Measurements from ENCODE around the gene CHRNA9.
"Not testable (repeated sequence)": the region's sequence is repeated elsewhere in the genome, so short reads cannot be mapped to it uniquely, and the experiment has no call there.

The CHRNA9 gene

DNA sequence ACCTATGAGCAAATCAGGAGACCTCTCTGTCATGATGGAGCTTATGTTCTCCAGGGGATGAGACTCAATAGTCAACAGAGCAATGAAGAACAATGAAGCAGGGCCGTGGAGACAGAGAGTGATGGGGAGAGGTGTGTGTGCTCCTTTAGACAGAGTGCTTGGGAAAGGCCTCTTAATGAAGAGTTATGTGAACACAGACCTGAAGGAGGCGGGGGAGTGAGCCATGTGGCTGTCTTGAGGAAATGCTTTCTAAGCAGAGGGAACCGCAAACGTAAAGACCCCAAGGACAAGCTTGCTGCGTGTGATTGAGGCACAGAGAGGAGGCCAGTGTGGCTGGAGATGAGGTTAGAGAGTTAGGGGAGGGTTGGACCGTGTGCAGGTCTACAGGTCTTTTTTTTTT, 53.1 kb downstream of the CHRNA9 start:
- Histone ChIP-seq H2AK5ac (ENCODE audit: low read depth, low read length) (no peak overlapping the region), H2BK12ac (ENCODE audit: low read length) (no peak overlapping the region), H3K18ac (ENCODE audit: low read length) (no peak overlapping the region), H3K9me3 (replicated peaks in 1 of 2; ENCODE audit: control insufficient read depth in 2 of 2, insufficient read depth in 1 of 2, low read depth in 1 of 2, low read length in 2 of 2) (no peaks in the 10 kb centered on the region), H2BK5ac (ENCODE audit: low read length) (no peak overlapping the region), H2AFZ (ENCODE audit: low read length) (peak overlapping the region; percentile 57), H3K79me1 (ENCODE audit: low read depth, low read length) (no peaks in the 10 kb centered on the region), H3K27me3 (ENCODE audit: control insufficient read depth in 3 of 3, insufficient read depth in 3 of 3, low read depth in 1 of 3, low read length in 3 of 3) (no peaks in the 10 kb centered on the region), H3K14ac (ENCODE audit: low read length) (no peak overlapping the region), H3K4me2 (ENCODE audit: insufficient read depth, low read length, poor library complexity, severe bottlenecking) (no peak overlapping the region), H3K4me3 (ENCODE audit: low read length in 2 of 2) (no peak overlapping the region), H4K8ac (ENCODE audit: low read depth, low read length) (no peak overlapping the region), H3K4ac (ENCODE audit: low read length) (no peak overlapping the region), H4K91ac (ENCODE audit: low read depth, low read length, poor library complexity) (no peak overlapping the region), H2BK15ac (ENCODE audit: low read length) (no peak overlapping the region), H3K23ac (ENCODE audit: low read depth, low read length, poor library complexity) (no peak overlapping the region), H3K9ac (ENCODE audit: low read depth, low read length, poor library complexity) (no peak overlapping the region), H3K4me1 (ENCODE audit: control insufficient read depth in 2 of 2, insufficient read depth in 1 of 2, low read depth in 1 of 2, low read length in 2 of 2) (peaks cover 0 to 6% of the 10 kb centered on the region in 2 donors), H3K36me3 (replicated peaks in 1 of 2; ENCODE audit: control insufficient read depth in 2 of 2, insufficient read depth in 2 of 2, low read length in 2 of 2) (no peaks in the 10 kb centered on the region), H3K27ac (replicated peaks; ENCODE audit: low read length) (no peak overlapping the region), H2BK120ac (ENCODE audit: low read depth, low read length) (no peak overlapping the region)
- no peak for DNase-seq (ENCODE audit: low spot score)
- no CpG with 5 or more reads among the region's 6 CpGs for WGBS, 2 donors (ENCODE audit: extremely low coverage in 2 of 2, insufficient read length in 2 of 2, insufficient replicate concordance in 1 of 2)

DNA sequence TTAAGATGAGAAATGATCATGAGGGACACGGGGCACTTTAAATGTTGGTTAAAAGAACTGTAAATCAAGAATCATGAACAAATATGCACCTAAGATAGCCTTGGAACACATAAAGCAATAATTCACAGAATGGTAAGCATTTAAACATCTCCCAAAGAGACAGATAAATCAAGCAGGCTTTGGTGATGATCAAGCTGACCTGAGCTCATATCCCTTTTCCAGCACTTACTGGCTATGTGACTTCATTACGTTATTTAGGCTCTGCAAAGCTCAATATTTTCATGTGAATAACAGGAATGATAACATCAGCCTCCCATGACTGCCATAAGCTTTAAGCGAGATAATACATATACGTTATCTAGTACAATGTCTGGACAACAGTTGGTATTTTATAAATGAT, 54.9 kb downstream of the CHRNA9 start:
- Histone ChIP-seq H3K79me1 (ENCODE audit: low read depth, low read length) (no peaks in the 10 kb centered on the region), H3K36me3 (replicated peaks in 1 of 2; ENCODE audit: control insufficient read depth in 2 of 2, insufficient read depth in 2 of 2, low read length in 2 of 2) (no peaks in the 10 kb centered on the region), H4K91ac (ENCODE audit: low read depth, low read length, poor library complexity) (no peak overlapping the region), H3K4me1 (ENCODE audit: control insufficient read depth in 2 of 2, insufficient read depth in 1 of 2, low read depth in 1 of 2, low read length in 2 of 2) (peaks cover 0 to 6% of the 10 kb centered on the region in 2 donors), H3K27me3 (ENCODE audit: control insufficient read depth in 3 of 3, insufficient read depth in 3 of 3, low read depth in 1 of 3, low read length in 3 of 3) (no peaks in the 10 kb centered on the region), H3K14ac (ENCODE audit: low read length) (no peak overlapping the region), H3K23ac (ENCODE audit: low read depth, low read length, poor library complexity) (no peak overlapping the region), H4K8ac (ENCODE audit: low read depth, low read length) (no peak overlapping the region), H3K27ac (replicated peaks; ENCODE audit: low read length) (no peak overlapping the region), H2AFZ (ENCODE audit: low read length) (no peak overlapping the region), H3K9ac (ENCODE audit: low read depth, low read length, poor library complexity) (no peak overlapping the region), H2AK5ac (ENCODE audit: low read depth, low read length) (no peak overlapping the region), H3K4me3 (ENCODE audit: low read length in 2 of 2) (no peak overlapping the region), H3K4me2 (ENCODE audit: insufficient read depth, low read length, poor library complexity, severe bottlenecking) (no peak overlapping the region), H3K18ac (ENCODE audit: low read length) (no peak overlapping the region), H3K9me3 (replicated peaks in 1 of 2; ENCODE audit: control insufficient read depth in 2 of 2, insufficient read depth in 1 of 2, low read depth in 1 of 2, low read length in 2 of 2) (no peaks in the 10 kb centered on the region), H2BK120ac (ENCODE audit: low read depth, low read length) (no peak overlapping the region), H2BK15ac (ENCODE audit: low read length) (no peak overlapping the region), H3K4ac (ENCODE audit: low read length) (no peak overlapping the region), H2BK5ac (ENCODE audit: low read length) (no peak overlapping the region), H2BK12ac (ENCODE audit: low read length) (no peak overlapping the region)
- no peak for DNase-seq (ENCODE audit: low spot score)
- WGBS, 2 donors (ENCODE audit: extremely low coverage in 2 of 2, insufficient read length in 2 of 2, insufficient replicate concordance in 1 of 2): no CpG with 5 or more reads among the region's 4 CpGs

DNA sequence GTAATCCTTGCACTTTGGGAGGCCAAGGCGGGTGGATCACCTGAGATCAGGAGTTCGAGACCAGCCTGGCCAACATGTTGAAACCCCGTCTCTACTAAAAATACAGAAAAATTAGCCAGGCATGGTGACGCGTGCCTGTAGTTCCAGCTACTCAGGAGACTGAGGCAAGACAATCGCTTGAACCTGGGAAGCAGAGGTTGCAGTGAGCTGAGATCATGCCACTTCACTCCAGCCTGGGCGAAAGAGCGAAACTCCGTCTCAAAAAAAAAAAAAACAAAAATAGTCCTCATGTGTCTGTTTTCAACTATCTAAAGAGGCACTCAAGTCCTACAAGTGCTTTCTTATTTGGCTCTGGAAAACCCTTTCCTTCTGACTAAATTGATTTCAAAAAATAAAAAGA, 57.1 kb downstream of the CHRNA9 start:
- H2BK120ac ChIP-seq (ENCODE audit: low read depth, low read length); H3K9ac ChIP-seq (ENCODE audit: low read depth, low read length, poor library complexity); H3K36me3 ChIP-seq (replicated peaks in 1 of 2; ENCODE audit: control insufficient read depth in 2 of 2, insufficient read depth in 2 of 2, low read length in 2 of 2); H3K79me1 ChIP-seq (ENCODE audit: low read depth, low read length); H2BK5ac ChIP-seq (ENCODE audit: low read length); H2AFZ ChIP-seq (ENCODE audit: low read length); H3K4me2 ChIP-seq (ENCODE audit: insufficient read depth, low read length, poor library complexity, severe bottlenecking); H4K8ac ChIP-seq (ENCODE audit: low read depth, low read length); H2BK12ac ChIP-seq (ENCODE audit: low read length); H3K14ac ChIP-seq (ENCODE audit: low read length); DNase-seq (ENCODE audit: low spot score); H4K91ac ChIP-seq (ENCODE audit: low read depth, low read length, poor library complexity); H3K23ac ChIP-seq (ENCODE audit: low read depth, low read length, poor library complexity); H3K27me3 ChIP-seq (ENCODE audit: control insufficient read depth in 3 of 3, insufficient read depth in 3 of 3, low read depth in 1 of 3, low read length in 3 of 3); H3K4me3 ChIP-seq (ENCODE audit: low read length in 2 of 2); H3K4ac ChIP-seq (ENCODE audit: low read length); H2BK15ac ChIP-seq (ENCODE audit: low read length); H3K9me3 ChIP-seq (replicated peaks in 1 of 2; ENCODE audit: control insufficient read depth in 2 of 2, insufficient read depth in 1 of 2, low read depth in 1 of 2, low read length in 2 of 2); H2AK5ac ChIP-seq (ENCODE audit: low read depth, low read length); H3K18ac ChIP-seq (ENCODE audit: low read length); H3K27ac ChIP-seq (replicated peaks; ENCODE audit: low read length): not testable (repeated sequence)
- H3K4me1 ChIP-seq (ENCODE audit: control insufficient read depth in 2 of 2, insufficient read depth in 1 of 2, low read depth in 1 of 2, low read length in 2 of 2): peaks cover 3 to 15% of the 10 kb centered on the region in 2 donors
- WGBS, 2 donors (ENCODE audit: extremely low coverage in 2 of 2, insufficient read length in 2 of 2, insufficient replicate concordance in 1 of 2): no CpG with 5 or more reads among the region's 9 CpGs

DNA sequence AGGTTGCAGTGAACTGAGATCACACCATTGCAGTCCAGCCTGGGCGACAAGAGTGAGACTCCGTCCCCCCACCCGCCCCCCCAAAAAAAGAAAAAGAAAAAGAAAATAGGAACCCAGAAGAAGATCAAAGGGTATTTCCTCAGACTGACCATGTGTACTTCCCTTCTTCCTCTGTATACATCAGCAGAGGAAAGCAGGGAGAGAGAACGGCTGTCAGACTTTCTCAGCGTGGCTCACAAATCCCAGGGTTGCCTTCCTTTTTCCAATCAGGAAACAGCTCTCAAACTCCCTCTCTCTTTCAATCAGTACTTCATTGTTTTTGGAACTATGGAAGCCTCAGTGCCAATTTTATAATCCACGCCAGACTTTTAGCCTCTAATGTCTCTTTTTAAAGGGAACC, 59.1 kb downstream of the CHRNA9 start:
- no peak overlapping the region for H4K8ac ChIP-seq (ENCODE audit: low read depth, low read length)
- no peak overlapping the region for H3K23ac ChIP-seq (ENCODE audit: low read depth, low read length, poor library complexity)
- no peak for DNase-seq (ENCODE audit: low spot score)
- no peak overlapping the region for H2BK12ac ChIP-seq (ENCODE audit: low read length)
- no peak overlapping the region for H4K91ac ChIP-seq (ENCODE audit: low read depth, low read length, poor library complexity)
- H3K4me2 ChIP-seq (ENCODE audit: insufficient read depth, low read length, poor library complexity, severe bottlenecking): no peak overlapping the region
- H2BK5ac ChIP-seq (ENCODE audit: low read length): no peak overlapping the region
- no peak overlapping the region for H2AK5ac ChIP-seq (ENCODE audit: low read depth, low read length)
- no peak overlapping the region for H3K18ac ChIP-seq (ENCODE audit: low read length)
- no peaks in the 10 kb centered on the region for H3K79me1 ChIP-seq (ENCODE audit: low read depth, low read length)
- no peak overlapping the region for H3K9ac ChIP-seq (ENCODE audit: low read depth, low read length, poor library complexity)
- no peak overlapping the region for H2BK15ac ChIP-seq (ENCODE audit: low read length)
- H3K4ac ChIP-seq (ENCODE audit: low read length): no peak overlapping the region
- no peak overlapping the region for H3K27ac ChIP-seq (replicated peaks; ENCODE audit: low read length)
- no peak overlapping the region for H3K14ac ChIP-seq (ENCODE audit: low read length)
- H3K4me3 ChIP-seq (ENCODE audit: low read length in 2 of 2): no peak overlapping the region
- H2AFZ ChIP-seq (ENCODE audit: low read length): peak overlapping the region; percentile 47
- H2BK120ac ChIP-seq (ENCODE audit: low read depth, low read length): no peak overlapping the region
- H3K9me3 ChIP-seq (replicated peaks in 1 of 2; ENCODE audit: control insufficient read depth in 2 of 2, insufficient read depth in 1 of 2, low read depth in 1 of 2, low read length in 2 of 2): no peaks in the 10 kb centered on the region
- H3K4me1 ChIP-seq (ENCODE audit: control insufficient read depth in 2 of 2, insufficient read depth in 1 of 2, low read depth in 1 of 2, low read length in 2 of 2): peaks cover 3 to 8% of the 10 kb centered on the region in 2 donors
- no peaks in the 10 kb centered on the region for H3K36me3 ChIP-seq (replicated peaks in 1 of 2; ENCODE audit: control insufficient read depth in 2 of 2, insufficient read depth in 2 of 2, low read length in 2 of 2)
- H3K27me3 ChIP-seq (ENCODE audit: control insufficient read depth in 3 of 3, insufficient read depth in 3 of 3, low read depth in 1 of 3, low read length in 3 of 3): no peaks in the 10 kb centered on the region
- WGBS, 2 donors (ENCODE audit: extremely low coverage in 2 of 2, insufficient read length in 2 of 2, insufficient replicate concordance in 1 of 2): no CpG with 5 or more reads among the region's 6 CpGs
